Kidney (tissue), 14 donors: Measurements from ENCODE around the gene OPN1MW. TPM values are rescaled to one million over a fixed set of nuclear protein-coding genes. Genes with fewer than 3 reads are reported as not detected.
"Not testable (repeated sequence)": the region's sequence is repeated elsewhere in the genome, so short reads cannot be mapped to it uniquely, and the experiment has no call there.

ENCODE experiments used
- DNase-seq, 5 donors: peaks; one replicate each; pipeline ENCODE4 v3.0.0-alpha.2; 2013 to 2020
- FAIRE-seq: peaks from 2 replicates; lab custom pipeline; 2012; peaks lifted over from hg19 to GRCh38; lab: Jason Lieb, UNC
- H3K27ac ChIP-seq, 2 donors: one replicate each; pipeline ENCODE4 v1.7.0; 2013; ENCODE audit warnings: low read depth in 2 of 2, low read length in 2 of 2, inconsistent platforms in 1 of 2
- H3K27me3 ChIP-seq: one replicate; pipeline ENCODE4 v1.7.1; 2013; ENCODE audit warnings: low read length, inconsistent platforms; ENCODE audit not compliant: control insufficient read depth, insufficient read depth
- H3K36me3 ChIP-seq, 3 donors: one replicate each; pipeline versions ENCODE4 v1.7.0 to v1.7.1; 2013; ENCODE audit warnings: low read length in 3 of 3, control low read depth in 1 of 3, inconsistent platforms in 1 of 3; ENCODE audit not compliant: insufficient read depth in 3 of 3, control insufficient read depth in 2 of 3
- H3K4me1 ChIP-seq, 3 donors: one replicate each; pipeline versions ENCODE4 v1.7.0 to v1.7.1; 2013; ENCODE audit warnings: low read length in 3 of 3, inconsistent platforms in 1 of 3, low read depth in 1 of 3; ENCODE audit not compliant: control insufficient read depth in 2 of 3, insufficient read depth in 2 of 3
- H3K4me3 ChIP-seq, 3 donors: one replicate each; pipeline versions ENCODE4 v1.7.0 to v1.8.1; 2013; ENCODE audit warnings: low read length in 3 of 3, control low read depth in 1 of 3, inconsistent platforms in 1 of 3
- H3K9ac ChIP-seq, 3 donors: one replicate each; pipeline versions ENCODE4 v1.7.0 to v1.7.1; 2013; ENCODE audit warnings: low read length in 3 of 3, control low read depth in 1 of 3, inconsistent platforms in 1 of 3
- H3K9me3 ChIP-seq, 3 donors: one replicate each; pipeline versions ENCODE4 v1.7.0 to v1.7.1; 2013; ENCODE audit warnings: low read length in 3 of 3, control low read depth in 1 of 3, inconsistent platforms in 1 of 3; ENCODE audit not compliant: control insufficient read depth in 2 of 3, insufficient read depth in 1 of 3
- intact Hi-C: fragments of 100-400 bp; cut with DNase I; formaldehyde crosslinking; loops from one replicate; pipeline ENCODE4 v1.11.1; 2022
- polyA plus RNA-seq: library from polyadenylated mRNA; stranded (reverse); fragments of 350-450 nt; fragmentation: Illumina TruSeq; extraction: RNeasy Lipid Tissue Mini Kit (QIAGEN cat#74804); gene quantifications from one replicate; pipeline ENCODE4 v1.2.3, GENCODE V29; 2014; ENCODE audit warnings: low read depth, low replicate concordance; ENCODE audit not compliant: insufficient read depth
- total RNA-seq: library from RNA; stranded (reverse); fragmentation: NEBNext Ultra II Directional; extraction: Animal tissue kit (Norgen Biotek cat#: 25700); gene quantifications from one replicate; pipeline ENCODE4 v1.2.1, GENCODE V29; 2021
- TF ChIP-seq, protein P1 (sequence below): IDR thresholded peaks from 3 replicates; pipeline ENCODE4 v1.5.1; 2012; ENCODE audit warnings: mild to moderate bottlenecking, moderate library complexity, borderline replicate concordance; ENCODE audit not compliant: insufficient read depth; ENCODE audit errors: extremely low read depth
- donor health status: control.
- donor health status: control.
- donor health status: control.
- donor health status: control.
- donor health status: control.
- donor health status: DM: yes; HTN: yes; CAD: no.
- donor health status: Normal renal cell carcinoma (clear cell type).

OPN1MW gene
- total and polyA plus RNA-seq, 2 donors from 2014 or later, result not detected

- Histone ChIP-seq H3K27ac (no peak overlapping the region), H3K4me1 (no peaks in the 10 kb centered on the region), H3K9me3 (no peaks in the 10 kb centered on the region), H3K27me3 (no peaks in the 10 kb centered on the region), H3K4me3 (no peak overlapping the region), H3K9ac (no peak overlapping the region), H3K36me3 (no peaks in the 10 kb centered on the region)
- TF ChIP-seq, protein P1, sequence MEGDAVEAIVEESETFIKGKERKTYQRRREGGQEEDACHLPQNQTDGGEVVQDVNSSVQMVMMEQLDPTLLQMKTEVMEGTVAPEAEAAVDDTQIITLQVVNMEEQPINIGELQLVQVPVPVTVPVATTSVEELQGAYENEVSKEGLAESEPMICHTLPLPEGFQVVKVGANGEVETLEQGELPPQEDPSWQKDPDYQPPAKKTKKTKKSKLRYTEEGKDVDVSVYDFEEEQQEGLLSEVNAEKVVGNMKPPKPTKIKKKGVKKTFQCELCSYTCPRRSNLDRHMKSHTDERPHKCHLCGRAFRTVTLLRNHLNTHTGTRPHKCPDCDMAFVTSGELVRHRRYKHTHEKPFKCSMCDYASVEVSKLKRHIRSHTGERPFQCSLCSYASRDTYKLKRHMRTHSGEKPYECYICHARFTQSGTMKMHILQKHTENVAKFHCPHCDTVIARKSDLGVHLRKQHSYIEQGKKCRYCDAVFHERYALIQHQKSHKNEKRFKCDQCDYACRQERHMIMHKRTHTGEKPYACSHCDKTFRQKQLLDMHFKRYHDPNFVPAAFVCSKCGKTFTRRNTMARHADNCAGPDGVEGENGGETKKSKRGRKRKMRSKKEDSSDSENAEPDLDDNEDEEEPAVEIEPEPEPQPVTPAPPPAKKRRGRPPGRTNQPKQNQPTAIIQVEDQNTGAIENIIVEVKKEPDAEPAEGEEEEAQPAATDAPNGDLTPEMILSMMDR, result no peak
- no peak for FAIRE-seq
- no peak for DNase-seq
- intact Hi-C loops, result no loop called here
These were observed 39.2 kb upstream of the OPN1MW start for GRCh38 chrX:154142950-154143745.

DNA sequence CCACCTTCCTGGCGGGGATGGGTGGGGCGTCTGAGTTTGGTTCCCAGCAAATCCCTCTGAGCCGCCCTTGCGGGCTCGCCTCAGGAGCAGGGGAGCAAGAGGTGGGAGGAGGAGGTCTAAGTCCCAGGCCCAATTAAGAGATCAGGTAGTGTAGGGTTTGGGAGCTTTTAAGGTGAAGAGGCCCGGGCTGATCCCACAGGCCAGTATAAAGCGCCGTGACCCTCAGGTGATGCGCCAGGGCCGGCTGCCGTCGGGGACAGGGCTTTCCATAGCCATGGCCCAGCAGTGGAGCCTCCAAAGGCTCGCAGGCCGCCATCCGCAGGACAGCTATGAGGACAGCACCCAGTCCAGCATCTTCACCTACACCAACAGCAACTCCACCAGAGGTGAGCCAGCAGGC is 38.4 kb upstream of the OPN1MW start, which contains the start of gene OPN1LW:
Gene OPN1LW, plus strand, starts transcription at position 234 of the 400 bp plus-strand sequence. Its CDS starts 41 bp downstream, at position 275.
- FAIRE-seq, intact Hi-C loops, DNase-seq, H3K4me3 ChIP-seq, H3K27ac ChIP-seq, H3K9ac ChIP-seq, H3K27me3 ChIP-seq, H3K4me1 ChIP-seq, H3K9me3 ChIP-seq, H3K36me3 ChIP-seq: not testable (repeated sequence)

DNA sequence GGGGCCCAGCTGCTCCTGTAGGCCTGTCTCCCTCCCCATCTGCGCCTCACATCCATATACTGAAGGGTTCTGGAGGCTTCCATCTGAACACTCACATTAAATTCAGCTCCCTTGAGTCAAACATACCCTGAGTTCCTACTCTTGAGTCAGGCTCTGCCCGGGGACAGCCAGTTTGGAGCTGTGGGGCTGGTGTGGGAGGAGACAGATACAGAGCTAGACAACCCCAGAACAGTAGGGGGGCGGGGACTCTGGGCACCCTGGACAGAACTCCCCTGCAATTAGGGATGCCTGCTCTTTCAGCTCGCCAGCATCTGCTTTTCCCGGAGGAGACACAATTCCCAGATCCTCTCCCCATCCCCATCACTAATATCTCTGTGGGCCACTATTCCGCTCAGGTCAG is 31.4 kb upstream of the OPN1MW start:
- H3K27me3 ChIP-seq, H3K4me1 ChIP-seq, H3K9ac ChIP-seq, H3K36me3 ChIP-seq, intact Hi-C loops, H3K27ac ChIP-seq, FAIRE-seq, H3K4me3 ChIP-seq, DNase-seq, H3K9me3 ChIP-seq: not testable (repeated sequence)

- H3K9ac ChIP-seq, H3K4me3 ChIP-seq, H3K36me3 ChIP-seq, H3K27ac ChIP-seq, H3K4me1 ChIP-seq, DNase-seq, H3K27me3 ChIP-seq, FAIRE-seq, H3K9me3 ChIP-seq, intact Hi-C loops: not testable (repeated sequence)
These were observed 26.2 kb upstream of the OPN1MW start for GRCh38 chrX:154156221-154156620.

- H3K4me1 ChIP-seq, DNase-seq, intact Hi-C loops, H3K9ac ChIP-seq, H3K36me3 ChIP-seq, H3K4me3 ChIP-seq, H3K27ac ChIP-seq, FAIRE-seq, H3K27me3 ChIP-seq, H3K9me3 ChIP-seq: not testable (repeated sequence)
These were observed 25.2 kb upstream of the OPN1MW start for GRCh38 chrX:154157207-154157606.

DNA sequence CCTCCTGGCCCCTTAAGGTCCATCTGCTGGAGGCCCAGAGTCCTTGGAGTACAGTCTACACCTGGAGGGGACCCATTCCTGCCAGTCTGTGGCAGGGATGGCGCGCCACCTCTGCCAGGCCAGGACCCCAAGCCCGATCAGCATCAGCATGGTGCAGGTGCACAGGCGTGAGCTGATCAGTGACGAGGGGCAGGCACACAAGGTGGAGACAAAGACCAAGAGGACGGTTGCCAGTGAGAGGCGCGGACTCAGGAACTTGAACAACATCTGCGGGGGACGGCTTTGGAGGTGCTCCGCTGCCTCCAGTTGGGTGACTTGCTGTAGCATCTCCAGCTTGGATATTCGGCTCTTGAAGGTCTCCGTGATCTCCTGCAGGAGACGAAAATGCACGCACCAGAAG is 23.1 kb upstream of the OPN1MW start:
- H3K4me1 ChIP-seq, intact Hi-C loops, H3K36me3 ChIP-seq, H3K27ac ChIP-seq, DNase-seq, H3K9me3 ChIP-seq, H3K4me3 ChIP-seq, H3K9ac ChIP-seq, H3K27me3 ChIP-seq, FAIRE-seq: not testable (repeated sequence)

GRCh38 chrX:154164902-154165301 is 17.5 kb upstream of the OPN1MW start:
- H3K9ac ChIP-seq, H3K27ac ChIP-seq, H3K4me1 ChIP-seq, H3K27me3 ChIP-seq, intact Hi-C loops, H3K9me3 ChIP-seq, DNase-seq, FAIRE-seq, H3K4me3 ChIP-seq, H3K36me3 ChIP-seq: not testable (repeated sequence)
